ENCODE results near the gene RBM20. TPM values are rescaled to one million over a fixed set of nuclear protein-coding genes. Genes with fewer than 3 reads are reported as not detected.

RBM20 gene
- total RNA-seq, 1 donor from 2014 or later = 0.13 TPM

DNA sequence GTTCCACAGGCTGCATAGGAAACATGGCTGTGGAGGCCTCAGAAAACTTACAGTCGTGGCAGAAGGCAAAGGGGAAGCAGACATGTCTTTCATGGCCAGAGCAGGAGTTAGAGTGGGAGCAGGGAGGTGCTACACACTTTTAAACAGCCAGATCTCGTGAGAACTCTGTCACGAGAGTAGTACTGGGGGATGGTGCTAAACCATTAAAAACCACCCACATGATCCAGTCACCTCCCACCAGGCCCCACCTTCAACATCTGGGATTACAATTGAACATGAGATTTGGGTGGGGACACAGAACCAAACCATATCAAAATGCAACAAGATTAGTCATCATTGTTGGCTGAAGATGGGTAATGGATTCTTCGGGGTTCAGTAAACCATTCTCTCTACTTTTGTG lies 162.2 kb downstream of the RBM20 start:
- DNase-seq (ENCODE audit: low read depth, low spot score) = no peak

GRCh38 chr10:110808123-110808522 lies 164.0 kb downstream of the RBM20 start:
- no peak for DNase-seq (ENCODE audit: low read depth, low spot score)

GRCh38 chr10:110808615-110809014 lies 164.5 kb downstream of the RBM20 start:
- no peak for DNase-seq (ENCODE audit: low read depth, low spot score)

- DNase-seq (ENCODE audit: low read depth, low spot score) = no peak
Measured at GRCh38 chr10:110810625-110811024, 166.5 kb downstream of the RBM20 start.

- no peak for DNase-seq (ENCODE audit: low read depth, low spot score)
Measured at GRCh38 chr10:110811791-110812581, 167.8 kb downstream of the RBM20 start.

GRCh38 chr10:110812583-110812982 lies 168.4 kb downstream of the RBM20 start:
- no peak for DNase-seq (ENCODE audit: low read depth, low spot score)

DNA sequence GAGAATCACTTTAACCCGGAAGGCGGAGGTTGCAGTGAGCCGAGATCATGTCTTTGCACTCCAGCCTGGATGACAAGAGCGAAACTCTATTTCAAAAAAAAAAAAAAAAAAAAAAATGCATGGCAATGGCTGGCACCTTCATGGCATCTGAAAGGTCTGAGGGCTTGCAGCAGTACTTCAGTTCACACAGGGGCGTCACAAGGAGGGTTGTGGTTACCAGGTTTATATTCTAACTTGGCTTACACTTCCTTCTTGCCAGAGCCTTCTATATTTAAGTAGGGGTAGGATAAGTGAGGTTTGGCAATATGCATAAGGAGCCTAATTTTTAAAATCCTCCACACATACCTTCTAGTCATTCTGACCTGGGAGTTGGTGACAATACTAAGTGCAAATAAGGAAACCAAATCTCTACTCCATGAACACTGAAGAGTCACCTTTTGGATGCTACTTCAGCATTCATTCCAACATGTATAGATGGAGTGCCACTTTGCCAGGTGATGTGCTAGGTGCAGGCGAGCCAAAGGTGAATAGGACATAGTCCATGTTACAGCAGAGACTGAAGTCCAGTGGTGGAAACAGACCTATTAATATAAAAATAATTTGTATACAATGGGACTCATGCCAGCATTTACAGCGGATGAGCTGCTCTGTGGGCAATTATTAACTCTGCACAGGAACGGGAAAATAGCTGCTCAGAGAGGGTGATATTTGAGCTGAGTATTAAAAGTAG lies 169.8 kb downstream of the RBM20 start:
- DNase-seq (ENCODE audit: low read depth, low spot score) = no peak

GRCh38 chr10:110815354-110816004 lies 171.3 kb downstream of the RBM20 start:
- no peak for DNase-seq (ENCODE audit: low read depth, low spot score)

- no peak for DNase-seq (ENCODE audit: low read depth, low spot score)
Measured at GRCh38 chr10:110817614-110818013, 173.5 kb downstream of the RBM20 start.

DNA sequence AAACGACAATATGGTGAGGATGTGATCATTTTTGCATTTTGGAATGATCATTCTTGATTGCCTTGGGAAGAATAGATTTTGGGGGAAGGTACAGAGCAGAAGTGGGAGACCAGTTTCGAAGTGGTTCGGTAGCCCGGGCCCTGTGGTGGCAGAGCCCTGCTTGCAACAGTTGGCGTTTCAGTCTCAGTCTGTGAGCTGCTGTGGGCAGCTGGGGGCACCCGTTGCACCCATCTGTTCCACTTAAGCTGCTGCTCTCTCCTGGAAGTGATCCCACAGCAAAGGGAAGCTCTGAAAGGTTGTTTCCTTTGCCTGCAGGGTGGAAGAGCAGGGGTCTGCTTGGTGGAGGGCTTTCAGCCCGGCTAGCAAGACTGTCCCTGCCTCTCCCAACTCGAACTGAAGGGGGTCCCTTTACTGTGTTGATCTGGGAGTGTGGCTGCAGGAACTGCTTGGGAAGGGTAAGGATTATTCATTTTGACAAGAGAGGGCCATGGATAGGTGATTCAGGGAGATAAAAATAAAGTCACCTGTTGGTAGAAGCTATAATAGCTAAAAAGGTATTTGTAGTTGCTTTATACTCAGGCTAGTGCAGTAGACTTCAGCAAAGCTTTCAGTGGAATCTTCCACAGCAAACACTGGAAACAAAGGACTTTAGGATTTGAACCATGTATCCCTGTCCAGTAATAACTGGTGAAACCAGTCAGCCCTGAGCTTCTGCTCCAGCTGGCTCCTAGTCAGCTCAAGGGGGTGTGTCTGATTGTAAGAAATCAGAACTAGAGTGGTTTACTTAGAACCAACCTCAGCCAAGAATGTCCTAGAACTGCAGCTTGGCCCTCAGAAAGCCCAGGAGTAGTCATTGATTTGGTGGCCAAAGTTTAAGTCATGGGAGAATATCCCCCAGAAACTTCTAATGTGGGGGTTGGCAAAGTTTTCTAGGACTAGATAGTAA lies 174.4 kb downstream of the RBM20 start:
- DNase-seq (ENCODE audit: low read depth, low spot score) = no peak

DNA sequence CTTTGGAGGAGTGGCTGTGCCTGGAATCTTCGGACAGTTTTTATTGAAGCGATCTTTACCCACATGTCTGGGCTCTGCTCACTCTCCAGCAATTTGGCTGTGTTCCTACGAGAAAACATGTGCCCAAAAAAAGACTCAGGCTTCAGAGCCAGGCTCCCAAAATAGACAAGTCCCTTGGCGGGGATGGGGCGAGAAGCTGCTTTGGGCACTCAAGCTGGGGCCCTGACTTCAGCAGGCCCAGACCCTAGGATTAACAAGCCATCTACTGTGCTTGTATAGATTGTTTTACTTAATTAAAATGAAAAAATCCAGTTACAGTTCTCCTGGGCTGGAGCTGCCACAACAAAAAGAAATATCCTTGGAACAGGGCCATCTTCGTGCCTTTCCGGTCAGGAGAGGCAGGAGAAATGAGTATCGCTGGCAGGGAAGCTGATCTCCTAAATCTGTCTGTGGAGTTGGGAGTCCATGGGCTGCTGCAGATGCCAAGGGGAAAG lies 176.2 kb downstream of the RBM20 start:
- no peak for DNase-seq (ENCODE audit: low read depth, low spot score)

DNA sequence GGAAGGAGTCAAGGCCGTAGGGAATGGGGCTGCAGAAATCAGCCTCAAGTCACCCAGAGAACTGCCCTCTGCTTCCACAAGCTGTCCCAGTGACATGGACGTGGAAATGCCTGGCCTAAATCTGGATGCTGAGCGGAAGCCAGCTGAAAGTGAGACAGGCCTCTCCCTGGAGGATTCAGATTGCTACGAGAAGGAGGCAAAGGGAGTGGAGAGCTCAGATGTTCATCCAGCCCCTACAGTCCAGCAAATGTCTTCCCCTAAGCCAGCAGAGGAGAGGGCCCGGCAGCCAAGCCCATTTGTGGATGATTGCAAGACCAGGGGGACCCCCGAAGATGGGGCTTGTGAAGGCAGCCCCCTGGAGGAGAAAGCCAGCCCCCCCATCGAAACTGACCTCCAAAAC lies 177.4 kb downstream of the RBM20 start:
- DNase-seq (ENCODE audit: low read depth, low spot score) = no peak

- DNase-seq (ENCODE audit: low read depth, low spot score) = no peak
Measured at GRCh38 chr10:110822035-110822711, 178.0 kb downstream of the RBM20 start.

- DNase-seq (ENCODE audit: low read depth, low spot score) = no peak
Measured at GRCh38 chr10:110822712-110823311, 178.7 kb downstream of the RBM20 start.

- no peak for DNase-seq (ENCODE audit: low read depth, low spot score)
Measured at GRCh38 chr10:110824152-110824441, 180.0 kb downstream of the RBM20 start.

DNA sequence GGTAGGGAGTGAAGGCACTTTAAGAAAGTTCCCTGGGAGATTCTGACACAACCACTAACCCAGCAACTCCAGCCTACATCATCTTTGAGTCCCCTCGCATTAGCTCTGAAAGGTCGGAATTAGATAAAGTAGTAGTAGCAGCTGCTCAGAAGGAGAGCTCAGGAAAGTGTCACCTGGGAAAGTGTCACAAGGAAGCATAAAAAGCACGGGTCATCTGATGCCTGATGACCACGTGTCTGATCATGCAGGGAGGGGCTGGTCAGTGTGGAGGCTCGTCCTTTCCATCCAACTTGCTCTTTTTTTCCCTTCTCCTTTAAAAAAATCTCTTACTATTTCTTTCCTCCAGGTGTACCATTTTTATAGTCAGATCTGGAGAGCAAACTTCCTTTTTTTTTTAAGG lies 180.5 kb downstream of the RBM20 start:
- DNase-seq (ENCODE audit: low read depth, low spot score) = no peak

DNA sequence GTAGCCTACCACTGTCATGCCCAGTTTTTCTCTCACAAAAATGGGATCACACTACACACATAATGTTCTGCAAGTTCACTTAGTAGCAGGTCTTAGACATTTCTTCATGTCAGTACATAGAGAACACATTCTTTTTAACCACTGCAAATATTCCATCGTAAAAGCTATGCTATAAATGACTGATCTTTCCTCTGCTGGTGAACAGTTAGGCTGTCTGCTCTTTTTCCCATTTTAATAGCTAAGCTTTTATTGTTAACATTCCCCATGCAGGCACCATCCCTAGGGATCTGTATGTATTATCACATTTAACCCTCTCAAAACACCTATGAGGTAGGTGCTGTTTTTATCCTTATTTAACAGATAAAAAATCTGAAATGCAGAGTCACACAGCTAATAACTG lies 181.4 kb downstream of the RBM20 start:
- DNase-seq (ENCODE audit: low read depth, low spot score) = no peak

GRCh38 chr10:110827410-110827809 lies 183.3 kb downstream of the RBM20 start:
- no peak for DNase-seq (ENCODE audit: low read depth, low spot score)

- DNase-seq (ENCODE audit: low read depth, low spot score) = no peak
Measured at GRCh38 chr10:110827875-110828274, 183.7 kb downstream of the RBM20 start.

DNA sequence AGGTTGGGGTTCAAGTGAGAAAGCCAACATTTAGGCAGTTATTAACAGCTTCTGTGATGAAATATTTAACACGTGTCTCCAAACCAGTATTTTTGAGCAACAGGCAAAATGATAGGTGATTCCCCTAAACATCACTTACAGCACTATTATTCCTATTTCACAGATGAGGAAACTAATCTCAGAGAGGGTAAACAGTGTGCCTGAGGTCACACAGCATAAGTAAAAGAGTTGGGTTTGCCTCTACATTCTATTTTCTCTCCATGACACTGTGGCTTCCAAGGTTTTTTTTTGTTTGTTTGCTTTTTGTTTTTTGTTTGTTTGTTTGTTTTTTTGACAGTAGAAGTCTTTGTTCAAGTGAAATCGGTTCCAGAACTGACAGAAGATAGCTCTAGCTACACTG lies 184.4 kb downstream of the RBM20 start:
- DNase-seq (ENCODE audit: low read depth, low spot score) = no peak

Measured in pulmonary artery endothelial cell (primary cell).